Measurements from ENCODE around the gene AZGP1.
"Not testable (repeated sequence)": the region's sequence is repeated elsewhere in the genome, so short reads cannot be mapped to it uniquely, and the experiment has no call there.

Gene AZGP1

GRCh38 chr7:99949645-99950228, 26.1 kb downstream of the AZGP1 start:
- H3K27ac Mint-ChIP-seq = no peak overlapping the region
- ATAC-seq (no peak), DNase-seq (no peak)
- H3K9me3 Mint-ChIP-seq = no peaks in the 10 kb centered on the region
- H3K27me3 Mint-ChIP-seq = peaks cover 8% of the 10 kb centered on the region
- H3K4me3 Mint-ChIP-seq = no peak overlapping the region
- H3K36me3 Mint-ChIP-seq (ENCODE audit: low read depth) = no peaks in the 10 kb centered on the region
- H3K4me1 Mint-ChIP-seq = peaks cover 8% of the 10 kb centered on the region

GRCh38 chr7:99947608-99948007, 28.2 kb downstream of the AZGP1 start:
- ATAC-seq (no peak), DNase-seq (no peak)
- Mint-ChIP-seq H3K36me3 (ENCODE audit: low read depth) (no peaks in the 10 kb centered on the region), H3K27me3 (peaks cover 8% of the 10 kb centered on the region), H3K9me3 (no peaks in the 10 kb centered on the region), H3K4me1 (peaks cover 6% of the 10 kb centered on the region), H3K27ac (no peak overlapping the region), H3K4me3 (no peak overlapping the region)

DNA sequence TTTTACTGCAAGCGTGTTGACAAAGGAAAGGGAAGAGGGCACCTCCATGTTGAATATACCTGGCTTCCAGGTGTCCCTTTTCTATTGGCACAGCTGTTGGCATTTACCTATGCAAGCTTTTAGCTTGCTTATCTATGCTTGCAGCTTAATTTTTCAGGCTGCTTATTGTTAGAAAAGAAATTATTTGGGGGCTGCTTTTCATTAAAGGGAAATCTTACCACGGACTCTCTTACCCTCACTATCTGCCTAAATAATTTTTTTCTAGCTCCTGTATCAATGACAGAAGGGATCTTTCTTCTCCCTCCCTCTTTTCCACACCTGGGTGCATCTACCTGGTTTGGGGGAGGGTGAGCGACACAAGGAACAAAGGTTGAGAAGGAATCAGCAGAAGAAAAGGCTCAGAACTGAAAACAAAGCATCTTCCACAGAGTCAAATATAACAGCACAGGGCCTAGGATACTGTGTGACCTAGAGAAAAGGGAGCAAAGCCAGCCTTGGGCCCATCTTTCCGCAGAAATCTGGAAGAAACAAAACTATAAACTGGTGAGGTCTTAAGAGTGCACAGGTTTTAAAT, 31.2 kb downstream of the AZGP1 start:
- peaks cover 6% of the 10 kb centered on the region for H3K4me1 Mint-ChIP-seq
- DNase-seq (no peak), ATAC-seq (no peak)
- peaks cover 11% of the 10 kb centered on the region for H3K27me3 Mint-ChIP-seq
- no peak overlapping the region for H3K27ac Mint-ChIP-seq
- no peak overlapping the region for H3K4me3 Mint-ChIP-seq
- no peaks in the 10 kb centered on the region for H3K9me3 Mint-ChIP-seq
- no peaks in the 10 kb centered on the region for H3K36me3 Mint-ChIP-seq (ENCODE audit: low read depth)

- ATAC-seq (no peak), DNase-seq (no peak)
- no peak overlapping the region for H3K27ac Mint-ChIP-seq
- H3K4me3 Mint-ChIP-seq = peak overlapping the region; percentile 27
- peaks cover 5% of the 10 kb centered on the region for H3K9me3 Mint-ChIP-seq
- H3K4me1 Mint-ChIP-seq = peaks cover 6% of the 10 kb centered on the region
- no peaks in the 10 kb centered on the region for H3K36me3 Mint-ChIP-seq (ENCODE audit: low read depth)
- H3K27me3 Mint-ChIP-seq = peaks cover 9% of the 10 kb centered on the region
These were observed 32.0 kb downstream of the AZGP1 start for GRCh38 chr7:99943641-99944496.

DNA sequence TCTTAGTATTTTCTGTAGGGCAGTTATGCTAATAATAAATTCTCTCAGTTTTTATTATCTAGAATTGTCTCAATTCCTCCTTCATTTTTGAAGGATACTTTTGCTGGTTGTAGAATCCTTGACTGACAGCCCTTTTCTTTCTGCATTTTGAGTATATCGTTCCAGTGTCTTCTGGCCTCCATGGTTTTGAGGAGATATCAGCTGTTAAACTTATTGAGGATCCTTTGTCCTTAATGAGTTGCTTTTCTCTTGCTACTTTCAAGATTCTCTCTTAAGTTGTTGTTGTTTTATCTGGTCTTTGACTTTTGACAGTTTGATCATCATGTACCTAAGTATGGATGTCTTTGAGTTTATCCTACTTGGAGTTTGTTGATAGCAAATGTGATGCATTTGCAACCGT, 37.5 kb downstream of the AZGP1 start:
- Mint-ChIP-seq H3K4me1 (peaks cover 8% of the 10 kb centered on the region), H3K9me3 (peaks cover 15% of the 10 kb centered on the region), H3K27ac (no peak overlapping the region), H3K36me3 (ENCODE audit: low read depth) (no peaks in the 10 kb centered on the region), H3K27me3 (peaks cover 12% of the 10 kb centered on the region), H3K4me3 (no peak overlapping the region)
- ATAC-seq = no peak
- DNase-seq = no peak

DNA sequence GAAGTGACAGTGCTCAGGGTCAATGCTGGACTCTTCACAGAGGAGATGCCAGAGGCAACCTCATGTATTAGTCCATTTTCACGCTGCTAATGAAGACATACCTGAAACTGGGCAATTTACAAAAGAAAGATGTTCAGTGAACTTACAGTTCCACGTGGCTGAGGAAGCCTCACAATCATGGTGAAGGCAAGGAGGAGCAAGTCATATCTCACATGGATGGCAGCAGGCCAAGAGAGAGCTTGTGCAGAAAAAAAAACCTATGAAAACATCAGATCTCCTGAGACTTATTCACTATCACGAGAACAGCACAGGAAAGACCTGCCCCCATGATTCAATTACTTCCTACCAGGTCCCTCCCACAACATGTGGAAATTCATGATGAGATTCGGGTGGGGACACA, 40.8 kb downstream of the AZGP1 start:
- not testable (repeated sequence) for ATAC-seq; H3K27me3 Mint-ChIP-seq; DNase-seq; H3K27ac Mint-ChIP-seq; H3K36me3 Mint-ChIP-seq (ENCODE audit: low read depth); H3K4me3 Mint-ChIP-seq
- Mint-ChIP-seq H3K4me1 (peaks cover 15% of the 10 kb centered on the region), H3K9me3 (peaks cover 15% of the 10 kb centered on the region)

DNA sequence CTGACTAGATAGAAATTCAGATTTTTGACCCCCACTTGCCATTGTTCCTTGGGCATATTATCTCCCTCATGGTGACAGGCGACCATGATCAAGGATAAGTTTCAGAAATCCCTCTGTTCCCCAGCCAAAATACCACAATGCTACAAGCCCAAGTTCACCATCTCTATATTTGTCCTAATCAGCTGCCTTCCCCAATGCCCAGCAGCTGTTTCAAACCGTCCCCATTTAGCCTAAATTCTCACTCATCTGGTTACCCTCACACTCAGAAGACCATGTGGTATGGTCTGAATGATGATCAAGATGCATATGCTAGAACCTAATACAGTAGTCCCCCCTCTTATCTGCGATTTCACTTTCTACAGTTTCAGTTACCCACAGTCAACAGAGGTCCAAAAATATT, 45.5 kb downstream of the AZGP1 start:
- no peak overlapping the region for H3K4me3 Mint-ChIP-seq
- H3K4me1 Mint-ChIP-seq = peaks cover 27% of the 10 kb centered on the region
- no peaks in the 10 kb centered on the region for H3K9me3 Mint-ChIP-seq
- DNase-seq = no peak
- H3K27me3 Mint-ChIP-seq = peaks cover 16% of the 10 kb centered on the region
- ATAC-seq = no peak
- H3K27ac Mint-ChIP-seq = peak overlapping the region; percentile 49
- H3K36me3 Mint-ChIP-seq (ENCODE audit: low read depth) = no peaks in the 10 kb centered on the region

- ATAC-seq (no peak), DNase-seq (no peak)
- Mint-ChIP-seq H3K4me3 (peak overlapping the region; percentile 68), H3K27ac (peak overlapping the region; percentile 61), H3K4me1 (peaks cover 22% of the 10 kb centered on the region), H3K36me3 (ENCODE audit: low read depth) (no peaks in the 10 kb centered on the region), H3K9me3 (no peaks in the 10 kb centered on the region), H3K27me3 (peaks cover 18% of the 10 kb centered on the region)
These were observed 46.1 kb downstream of the AZGP1 start for GRCh38 chr7:99929730-99930053.

DNA sequence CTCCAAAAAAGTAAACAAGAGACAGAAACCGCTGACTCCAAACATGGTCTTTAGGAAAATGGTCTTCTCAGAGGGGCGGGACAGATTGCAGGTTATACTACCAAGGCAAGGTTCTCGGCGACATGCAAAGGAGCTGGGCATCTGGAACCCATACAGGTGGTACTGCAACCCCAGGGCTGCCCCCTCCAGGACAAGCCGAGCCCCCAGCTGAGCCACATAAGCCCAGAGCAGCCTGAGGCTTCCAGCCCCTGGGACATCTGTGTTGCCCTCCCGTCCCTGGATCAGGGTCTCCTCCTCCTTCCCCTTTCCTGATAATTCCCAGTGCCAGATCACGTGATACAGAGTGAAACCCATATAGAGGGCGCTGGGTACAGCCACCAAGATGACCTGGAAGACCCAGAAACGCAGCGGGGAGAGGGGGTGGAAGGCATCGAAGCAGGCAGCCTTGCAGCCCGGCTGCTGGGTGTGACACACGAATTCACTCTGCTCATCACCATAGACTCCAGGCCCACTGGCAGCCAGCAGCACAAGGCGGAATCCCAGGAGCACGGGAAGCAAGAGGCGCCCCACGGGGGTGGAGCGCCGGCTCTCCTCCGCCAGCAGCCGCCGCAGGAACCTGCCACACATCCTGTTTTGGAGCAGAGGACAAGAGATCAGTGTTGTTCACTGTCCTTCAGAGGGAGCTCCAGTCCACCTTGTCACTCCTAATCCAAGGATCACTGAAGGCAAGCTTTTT, 46.7 kb downstream of the AZGP1 start, which contains the start of gene GJC3:
Gene GJC3, minus strand, starts transcription at position 627 of the 736 bp plus-strand sequence. Its CDS starts 0 bp downstream, at position 627.
- ATAC-seq (peak; percentile 85), DNase-seq (peak; percentile 46)
- Mint-ChIP-seq H3K27me3 (peaks cover 18% of the 10 kb centered on the region), H3K4me3 (peak within 1 kb of the TSS; percentile 68), H3K9me3 (no peaks in the 10 kb centered on the region), H3K4me1 (peaks cover 21% of the 10 kb centered on the region), H3K27ac (peak within 1 kb of the TSS; percentile 61), H3K36me3 (ENCODE audit: low read depth) (no peaks in the 10 kb centered on the region)

- peaks cover 18% of the 10 kb centered on the region for H3K27me3 Mint-ChIP-seq
- DNase-seq = no peak
- H3K27ac Mint-ChIP-seq = no peak overlapping the region
- no peak for ATAC-seq
- peaks cover 21% of the 10 kb centered on the region for H3K4me1 Mint-ChIP-seq
- no peak overlapping the region for H3K4me3 Mint-ChIP-seq
- H3K9me3 Mint-ChIP-seq = no peaks in the 10 kb centered on the region
- no peaks in the 10 kb centered on the region for H3K36me3 Mint-ChIP-seq (ENCODE audit: low read depth)
These were observed 47.6 kb downstream of the AZGP1 start for GRCh38 chr7:99928188-99928587.

DNA sequence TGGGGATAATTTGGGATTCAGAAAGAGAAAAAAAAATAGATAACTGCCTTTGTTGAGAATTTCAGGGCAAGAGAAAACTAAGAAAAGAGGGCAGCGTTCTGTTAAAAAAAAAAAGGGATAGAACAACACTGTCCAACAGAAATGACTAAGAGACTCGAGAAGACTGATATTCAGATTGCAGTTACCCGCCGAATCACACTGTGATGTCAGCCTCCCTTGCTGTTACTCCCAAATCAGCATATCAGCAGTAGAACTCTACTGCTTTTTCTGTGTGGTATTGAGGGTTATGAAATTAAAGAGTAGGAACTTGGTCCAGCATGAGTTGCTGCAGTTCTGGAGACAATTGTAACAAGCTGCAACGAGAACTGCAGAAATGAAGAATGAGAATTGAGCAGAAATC, 48.3 kb downstream of the AZGP1 start:
- H3K9me3 Mint-ChIP-seq = no peaks in the 10 kb centered on the region
- H3K27me3 Mint-ChIP-seq = peaks cover 18% of the 10 kb centered on the region
- H3K4me3 Mint-ChIP-seq = no peak overlapping the region
- H3K36me3 Mint-ChIP-seq (ENCODE audit: low read depth) = no peaks in the 10 kb centered on the region
- no peak overlapping the region for H3K27ac Mint-ChIP-seq
- H3K4me1 Mint-ChIP-seq = peaks cover 21% of the 10 kb centered on the region
- DNase-seq (no peak), ATAC-seq (no peak)

- H3K36me3 Mint-ChIP-seq (ENCODE audit: low read depth) = peaks cover 5% of the 10 kb centered on the region
- ATAC-seq = no peak
These were observed 49.5 kb downstream of the AZGP1 start for GRCh38 chr7:99926321-99926720.

DNA sequence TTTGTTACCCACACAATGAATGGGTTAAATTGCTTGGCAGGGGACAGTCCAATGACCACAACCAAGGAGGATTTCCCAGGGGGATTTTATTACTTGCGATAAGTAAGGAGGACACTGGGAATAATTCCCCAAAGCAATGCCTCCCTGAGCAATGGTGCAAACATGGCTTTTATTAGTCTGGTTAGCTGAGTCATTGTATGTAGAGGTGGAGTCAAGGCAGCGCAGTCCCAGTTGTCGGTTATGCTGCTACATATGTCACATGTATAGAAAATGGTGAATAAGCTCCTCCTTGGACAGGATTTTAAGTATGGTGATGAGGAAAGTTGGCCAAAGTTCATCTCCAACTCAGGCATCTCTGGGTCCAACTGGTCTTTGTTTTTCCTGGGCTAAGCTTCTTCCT, 52.6 kb downstream of the AZGP1 start:
- peaks cover 14% of the 10 kb centered on the region for H3K27me3 Mint-ChIP-seq
- ATAC-seq (no peak), DNase-seq (no peak)
- H3K27ac Mint-ChIP-seq = no peak overlapping the region
- no peak overlapping the region for H3K4me3 Mint-ChIP-seq
- no peaks in the 10 kb centered on the region for H3K9me3 Mint-ChIP-seq
- peaks cover 8% of the 10 kb centered on the region for H3K36me3 Mint-ChIP-seq (ENCODE audit: low read depth)
- H3K4me1 Mint-ChIP-seq = peaks cover 18% of the 10 kb centered on the region

More at GRCh38 chr7:99926321-99926720, 49.5 kb downstream of the AZGP1 start:
- DNase-seq = no peak
- no peak overlapping the region for H3K27ac Mint-ChIP-seq
- no peak overlapping the region for H3K4me3 Mint-ChIP-seq
- peaks cover 21% of the 10 kb centered on the region for H3K4me1 Mint-ChIP-seq
- peaks cover 18% of the 10 kb centered on the region for H3K27me3 Mint-ChIP-seq
- no peaks in the 10 kb centered on the region for H3K9me3 Mint-ChIP-seq

DNA sequence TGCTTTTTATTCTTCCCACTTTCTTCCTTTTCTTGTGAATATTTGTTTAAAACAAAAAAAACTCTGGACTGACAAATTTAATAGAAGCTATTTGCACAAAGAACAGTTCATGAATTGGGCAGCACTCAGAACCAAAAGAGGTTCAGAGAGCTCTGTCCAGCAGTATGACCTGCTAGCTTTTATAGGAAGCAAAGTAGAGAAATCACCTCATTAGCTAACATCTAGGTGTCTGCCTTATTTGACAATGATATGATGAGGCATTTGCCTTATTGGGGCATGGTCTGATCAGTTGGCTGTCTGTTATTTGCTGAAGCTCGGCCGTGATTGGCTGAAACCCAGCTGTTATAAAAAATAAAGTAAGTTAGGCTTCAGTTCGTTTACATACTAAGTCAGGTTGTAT, 55.7 kb downstream of the AZGP1 start:
- Mint-ChIP-seq H3K27me3 (peaks cover 2% of the 10 kb centered on the region), H3K27ac (peak overlapping the region; percentile 96), H3K4me1 (peaks cover 40% of the 10 kb centered on the region), H3K4me3 (peak overlapping the region; percentile 94), H3K36me3 (ENCODE audit: low read depth) (peaks cover 22% of the 10 kb centered on the region), H3K9me3 (no peaks in the 10 kb centered on the region)
- DNase-seq = no peak
- ATAC-seq = no peak

GRCh38 chr7:99919814-99920112, 56.1 kb downstream of the AZGP1 start:
- peaks cover 1% of the 10 kb centered on the region for H3K27me3 Mint-ChIP-seq
- peaks cover 42% of the 10 kb centered on the region for H3K4me1 Mint-ChIP-seq
- H3K4me3 Mint-ChIP-seq = peak overlapping the region; percentile 94
- H3K36me3 Mint-ChIP-seq (ENCODE audit: low read depth) = peaks cover 25% of the 10 kb centered on the region
- ATAC-seq (no peak), DNase-seq (no peak)
- peak overlapping the region; percentile 96 for H3K27ac Mint-ChIP-seq
- no peaks in the 10 kb centered on the region for H3K9me3 Mint-ChIP-seq
